Inflammatory macrophage (primary cell): ENCODE measurements around the gene PIK3C2A.

Source experiments
- DNase-seq, 2 donors: peaks; one replicate each; pipeline ENCODE4 v3.0.0-alpha.2; 2020 to 2022

PIK3C2A gene

DNA sequence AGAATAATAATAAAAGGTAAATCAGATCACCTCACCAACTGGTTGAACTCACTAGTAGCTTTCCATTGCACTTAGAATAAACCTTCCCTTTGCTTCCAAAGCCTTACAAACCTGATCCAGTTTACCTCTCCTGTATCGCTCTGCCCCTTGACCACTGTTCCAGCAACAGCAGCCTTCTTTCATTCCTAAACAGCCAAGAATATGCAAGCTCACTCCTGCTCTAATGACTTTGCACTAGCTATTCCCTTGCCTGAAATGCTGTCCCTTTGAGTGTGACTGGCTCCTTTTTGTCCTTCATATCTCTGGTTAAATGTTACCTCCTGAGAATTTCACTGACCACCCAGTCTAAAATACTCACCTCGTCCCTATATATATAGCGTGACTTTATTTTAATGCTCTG is 9.6 kb upstream of the PIK3C2A start:
- DNase-seq, result no peak

DNA sequence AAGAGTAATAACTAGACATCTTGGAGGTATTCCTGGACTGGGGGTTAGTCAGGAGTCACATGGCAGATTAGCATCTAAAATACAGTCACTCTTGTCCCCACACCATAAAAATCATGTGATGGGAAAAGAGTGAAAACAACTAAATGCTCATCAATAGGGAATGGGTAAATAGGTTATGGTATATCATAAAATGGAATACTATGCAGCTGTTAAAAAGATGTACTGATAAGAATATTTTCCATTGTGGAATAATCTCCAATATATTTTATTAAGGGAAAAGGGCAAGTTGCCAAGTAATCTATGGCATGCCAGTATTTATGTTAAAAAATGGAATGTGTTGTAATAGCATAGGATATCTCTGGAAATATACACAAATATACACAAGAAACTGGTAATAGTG is 6.6 kb upstream of the PIK3C2A start:
- DNase-seq, result no peak

GRCh38 chr11:17211286-17211685 is 3.5 kb upstream of the PIK3C2A start:
- DNase-seq, result peak; percentile 41 to 46

- no peak for DNase-seq
These were observed 2.1 kb upstream of the PIK3C2A start for GRCh38 chr11:17209939-17210245.

- peak in 1 of 2 donors; percentile 21 for DNase-seq
These were observed 642 bp upstream of the PIK3C2A start for GRCh38 chr11:17208257-17208999.

DNA sequence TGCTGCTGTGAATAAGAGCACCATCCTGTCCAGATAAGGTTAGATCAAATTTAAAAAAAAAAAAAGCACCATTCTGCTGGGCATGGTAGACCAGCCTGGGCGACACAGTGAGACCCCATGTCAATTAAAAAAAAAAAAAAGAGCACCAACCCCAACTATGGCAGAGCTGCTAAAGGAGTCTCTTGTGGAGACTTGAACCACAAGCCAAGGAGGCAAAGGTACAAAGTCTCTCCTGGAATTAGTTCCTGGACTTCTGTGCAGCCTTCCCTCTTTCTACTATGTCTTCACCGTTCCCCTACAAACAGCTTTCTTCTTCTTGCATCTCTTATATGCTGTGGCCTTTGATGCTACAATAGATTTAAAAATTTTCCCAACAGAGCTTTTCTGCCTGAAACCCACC is 1.3 kb downstream of the PIK3C2A start:
- no peak for DNase-seq

- DNase-seq, result no peak
These were observed 10.3 kb downstream of the PIK3C2A start for GRCh38 chr11:17197431-17197898.

DNA sequence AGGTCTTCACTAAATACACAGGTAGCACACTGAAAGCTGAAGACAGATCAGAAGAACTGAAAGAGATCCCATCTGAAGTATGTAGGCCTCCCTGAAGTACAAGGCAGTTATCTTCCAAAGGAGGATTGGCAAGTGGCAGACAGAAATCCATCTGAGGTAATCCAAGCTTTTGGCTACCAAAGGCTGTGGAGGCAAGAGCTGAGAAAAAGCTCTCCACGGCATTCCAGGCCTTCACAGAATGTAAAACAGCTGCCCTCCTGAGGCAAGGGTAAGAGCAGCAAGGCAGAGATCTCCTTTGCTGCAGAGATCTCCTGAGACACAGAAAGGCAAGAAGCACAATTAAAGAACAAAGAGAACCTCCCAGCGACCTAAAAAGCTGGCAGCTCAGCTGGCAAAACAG is 19.1 kb downstream of the PIK3C2A start:
- DNase-seq, result no peak

DNA sequence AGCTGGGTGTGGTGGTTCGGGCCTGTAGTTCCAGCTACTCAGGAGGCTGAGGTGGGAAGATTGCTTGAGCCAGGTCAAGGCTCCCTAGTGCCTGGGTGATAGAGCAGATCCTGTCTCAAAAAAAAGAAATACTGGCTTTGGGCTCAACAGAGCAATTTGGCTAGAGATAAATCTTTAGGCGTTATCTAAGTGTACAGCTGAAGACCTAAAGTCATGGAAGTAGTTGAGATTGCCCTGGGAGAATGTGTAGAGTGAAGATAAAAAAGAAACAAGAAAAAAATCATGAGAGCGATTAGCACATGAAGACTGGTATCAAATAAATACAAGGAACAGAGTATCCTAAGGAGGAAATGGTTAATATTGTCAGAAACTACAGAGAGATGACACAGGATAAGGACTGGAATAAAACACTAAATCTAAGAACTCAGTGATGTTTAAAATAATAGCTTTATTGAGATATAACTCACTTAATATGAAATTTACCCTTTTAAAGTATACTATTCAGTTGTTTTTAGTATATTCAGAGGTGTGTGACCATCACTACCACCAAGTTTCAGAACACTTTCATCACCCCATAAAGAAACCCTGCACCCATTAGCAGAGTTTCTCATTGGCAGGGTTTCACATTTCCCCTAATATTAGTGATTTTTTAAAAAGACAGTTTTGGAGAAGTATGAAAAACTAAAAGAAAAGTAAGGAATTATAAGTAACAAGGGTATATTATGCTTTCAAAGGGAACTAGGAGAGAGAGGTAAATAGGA is 20.7 kb downstream of the PIK3C2A start:
- no peak for DNase-seq

GRCh38 chr11:17185938-17186337 is 21.8 kb downstream of the PIK3C2A start:
- DNase-seq, result no peak

GRCh38 chr11:17184882-17185587 is 22.8 kb downstream of the PIK3C2A start:
- DNase-seq, result no peak

- DNase-seq, result no peak
These were observed 23.9 kb downstream of the PIK3C2A start for GRCh38 chr11:17183836-17184235.

- no peak for DNase-seq
These were observed 27.8 kb downstream of the PIK3C2A start for GRCh38 chr11:17179970-17180369.

- no peak for DNase-seq
These were observed 34.5 kb downstream of the PIK3C2A start for GRCh38 chr11:17173332-17173731.

DNA sequence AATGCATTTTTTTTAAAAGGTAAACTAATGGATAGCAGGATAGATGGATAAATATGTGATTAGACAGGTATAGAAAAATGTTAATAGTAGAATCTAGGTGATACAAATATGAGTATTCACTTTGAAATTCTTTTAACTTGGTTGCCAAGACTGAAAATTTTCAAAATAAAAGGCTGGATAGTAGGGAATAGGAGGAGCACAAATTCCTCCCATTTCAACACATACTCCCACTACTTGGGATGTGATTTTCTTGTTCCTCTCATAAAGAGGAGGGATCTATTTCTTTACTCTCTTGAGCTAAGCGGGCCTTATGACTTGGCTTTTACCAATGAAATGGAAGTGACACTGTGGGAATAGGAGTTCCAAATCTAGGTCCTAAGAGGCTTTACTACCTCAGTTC is 35.9 kb downstream of the PIK3C2A start:
- no peak for DNase-seq

- DNase-seq, result no peak
These were observed 36.4 kb downstream of the PIK3C2A start for GRCh38 chr11:17171343-17171742.

DNA sequence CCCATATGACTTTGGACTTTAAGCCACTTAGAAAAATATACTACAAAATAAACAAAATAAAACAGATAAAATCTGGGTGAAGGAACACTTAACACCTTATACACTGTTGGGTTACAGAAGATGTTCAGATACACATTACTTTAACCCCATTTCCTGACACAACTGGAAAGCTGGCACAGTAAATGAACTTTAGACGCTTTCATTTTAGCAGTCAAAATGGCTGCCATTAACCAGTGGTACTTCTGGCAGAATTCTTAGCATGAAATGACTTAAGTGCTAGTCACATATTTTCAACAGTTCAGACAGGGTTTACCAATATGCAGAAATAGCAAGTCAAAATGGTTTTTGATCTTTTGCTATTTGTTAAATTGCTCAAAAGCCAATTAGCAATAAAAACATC is 37.9 kb downstream of the PIK3C2A start:
- no peak for DNase-seq

DNA sequence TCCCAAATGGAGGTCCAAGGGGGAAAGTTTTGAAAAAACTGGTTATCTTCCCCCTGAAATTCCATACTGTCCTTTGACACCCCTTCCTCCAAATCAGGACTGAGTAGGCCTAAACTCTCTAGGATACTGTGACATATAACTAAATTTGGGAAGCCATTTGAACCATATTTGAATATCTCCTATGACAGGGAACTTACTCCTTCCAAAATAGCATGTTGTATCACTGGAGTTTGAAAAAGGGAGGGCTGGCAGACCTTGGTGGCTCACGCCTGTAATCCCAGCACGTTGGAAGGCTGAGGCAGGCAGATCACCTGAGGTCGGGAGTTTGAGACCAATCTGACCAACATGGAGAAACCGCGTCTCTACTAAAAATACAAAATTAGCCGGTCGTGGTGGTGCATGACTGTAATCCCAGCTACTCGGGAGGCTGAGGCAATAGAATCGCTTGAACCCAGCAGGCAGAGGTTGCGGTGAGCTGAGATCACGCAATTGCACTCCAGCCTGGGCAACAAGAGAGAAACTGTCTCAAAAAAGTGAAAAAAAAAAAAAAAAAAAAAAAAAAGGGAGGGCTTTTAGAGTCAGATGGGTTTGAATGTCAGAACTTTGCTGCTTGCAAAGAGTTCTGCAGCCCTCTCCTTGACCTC is 42.4 kb downstream of the PIK3C2A start:
- DNase-seq, result no peak

DNA sequence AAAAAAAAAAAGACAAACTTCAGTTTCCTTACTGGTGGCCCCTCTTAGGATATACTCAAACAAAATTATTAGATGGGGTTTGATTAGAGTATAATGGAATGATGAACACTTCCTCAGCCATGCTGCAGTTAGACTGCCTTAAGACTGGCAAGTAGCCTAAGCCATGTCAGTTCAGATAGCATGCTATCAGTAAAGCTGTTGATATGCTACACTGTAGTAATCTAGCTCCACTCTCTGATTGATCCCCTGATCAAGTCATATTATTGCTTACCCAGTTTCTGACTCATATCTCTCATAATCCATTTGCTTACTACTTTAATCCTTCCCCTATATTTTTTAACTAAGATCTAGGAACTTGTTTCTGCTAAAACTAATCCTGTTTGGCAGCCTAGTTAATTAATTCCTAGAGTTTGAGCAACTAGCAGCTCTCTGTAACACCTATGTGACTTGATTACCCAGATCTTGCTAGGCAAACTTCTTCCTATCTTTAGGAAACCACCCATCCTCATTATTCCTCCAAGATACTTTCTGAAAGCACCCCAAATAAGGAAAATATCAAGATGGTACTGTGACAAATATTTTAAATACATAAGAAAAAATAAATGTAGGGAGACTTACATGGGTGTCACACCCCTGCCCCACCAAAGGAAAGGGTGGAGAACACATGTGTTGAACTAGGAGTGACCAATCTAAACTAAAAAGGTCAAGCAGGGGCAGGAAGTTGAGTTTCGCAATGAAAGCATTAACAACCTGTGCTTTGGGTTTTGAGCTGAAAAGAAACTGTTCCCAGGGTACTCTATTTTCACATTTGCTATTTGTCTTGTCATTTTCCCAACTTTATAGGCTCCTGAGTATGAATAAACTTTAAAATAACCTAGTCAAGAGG is 43.2 kb downstream of the PIK3C2A start:
- peak in 1 of 2 donors; percentile 5 for DNase-seq

- peak in 1 of 2 donors; percentile 66 for DNase-seq
These were observed 44.0 kb downstream of the PIK3C2A start for GRCh38 chr11:17163736-17164135.

DNA sequence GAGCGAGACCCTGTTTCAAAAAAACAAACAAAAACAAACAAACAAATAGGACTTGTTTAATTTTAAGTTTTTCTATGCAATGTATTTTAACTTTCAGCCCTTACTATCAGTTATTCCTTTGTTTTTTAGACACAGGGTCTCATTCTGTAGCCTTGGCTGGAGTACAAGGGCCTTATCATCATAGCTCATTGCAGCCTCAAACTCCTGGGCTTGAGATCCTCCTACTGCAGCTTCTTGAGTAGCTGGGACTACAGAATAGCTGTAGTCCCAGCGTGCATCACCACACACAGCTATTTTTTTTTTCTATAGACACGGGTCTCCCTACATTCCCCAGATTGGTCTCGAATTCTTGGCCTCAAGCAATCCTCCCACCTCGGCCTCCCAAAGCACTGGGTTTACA is 44.5 kb downstream of the PIK3C2A start:
- DNase-seq, result no peak

GRCh38 chr11:17162376-17162775 is 45.4 kb downstream of the PIK3C2A start:
- DNase-seq, result no peak
